Lower lobe of right lung (tissue), 2 donors: ENCODE data around the gene DARS1. TPM values are rescaled to one million over a fixed set of nuclear protein-coding genes. Genes with fewer than 3 reads are reported as not detected.

Experiments
- ATAC-seq, 2 donors: fragments of 200-7000 bp; cut with Tn5 transposase; one replicate each; pipeline ENCODE4 v1.9.1; 2020 to 2022; ENCODE audit warnings: mild to moderate bottlenecking in 2 of 2, moderate library complexity in 2 of 2
- DNase-seq: peaks from one replicate; pipeline ENCODE4 v3.0.0-alpha.2; 2020
- H3K27ac ChIP-seq: fragments of 200-600 bp; one replicate; pipeline ENCODE4 v1.8.0; 2022
- H3K27me3 ChIP-seq: fragments of 200-600 bp; one replicate; pipeline ENCODE4 v1.8.0; 2022; ENCODE audit warnings: low read depth
- H3K36me3 ChIP-seq: fragments of 200-600 bp; one replicate; pipeline ENCODE4 v1.8.0; 2022; ENCODE audit warnings: mild to moderate bottlenecking
- H3K4me1 ChIP-seq: fragments of 200-600 bp; one replicate; pipeline ENCODE4 v1.8.0; 2022
- H3K4me3 ChIP-seq: fragments of 200-600 bp; one replicate; pipeline ENCODE4 v1.8.0; 2022; ENCODE audit warnings: mild to moderate bottlenecking
- H3K9me3 ChIP-seq: fragments of 200-600 bp; one replicate; pipeline ENCODE4 v1.8.0; 2022
- CTCF ChIP-seq: fragments of 200-600 bp; IDR thresholded peaks from one replicate; pipeline ENCODE4 v1.8.0; 2022; ENCODE audit warnings: antibody characterized with exemption, mild to moderate bottlenecking
- intact Hi-C: fragments of 100-400 bp; cut with DNase I; formaldehyde crosslinking; loops from one replicate; pipeline ENCODE4 v1.11.0; 2022
- long read RNA-seq: library from polyadenylated mRNA; unstranded; transcript quantifications from one replicate; pipeline ENCODE4 v2.0.0, GENCODE V29; 2021
- total RNA-seq: library from RNA; stranded (reverse); fragmentation: NEBNext Ultra II Directional; extraction: Animal tissue kit (Norgen Biotek cat#: 25700); gene quantifications from one replicate; pipeline ENCODE4 v1.2.1, GENCODE V29; 2021
- donor health status: DM: no; HTN: yes; CAD: no; lungs with severe emphysema.

DARS1 gene
- 50.0 TPM for total RNA-seq
- long read RNA-seq, transcript DARS-201 (16 exons, 2,361 nt) = major isoform, 109 of 126 reads
- long read RNA-seq, partial matches to known transcripts = 9 of 126 reads
- long read RNA-seq, other reads (novel, unspliced or antisense) = 6 of 126 reads

- H3K27ac ChIP-seq = peak within 1 kb of the TSS; percentile 97
- H3K4me1 ChIP-seq = peaks cover 29% of the 10 kb centered on the region
- intact Hi-C loops = no loop called here
- no peak for TF ChIP-seq CTCF
- ATAC-seq = peak; percentile 97 to 99
- H3K27me3 ChIP-seq = no peaks in the 10 kb centered on the region
- H3K9me3 ChIP-seq = no peaks in the 10 kb centered on the region
- peak within 1 kb of the TSS; percentile 89 for H3K4me3 ChIP-seq
- H3K36me3 ChIP-seq = peaks cover 13% of the 10 kb centered on the region
- DNase-seq = peak; percentile 94
These were observed at the start of gene DARS1 for GRCh38 chr2:135985018-135985825. TSS of gene DARS1 (minus strand) at chr2:135985626. CDS start at chr2:135985468, 158 bp downstream.

- DNase-seq (no peak), ATAC-seq (no peak)
- H3K27me3 ChIP-seq = no peaks in the 10 kb centered on the region
- no peak for TF ChIP-seq CTCF
- H3K4me1 ChIP-seq = no peaks in the 10 kb centered on the region
- no peaks in the 10 kb centered on the region for H3K9me3 ChIP-seq
- intact Hi-C loops = no loop called here
- no peak overlapping the region for H3K4me3 ChIP-seq
- no peaks in the 10 kb centered on the region for H3K36me3 ChIP-seq
- H3K27ac ChIP-seq = no peak overlapping the region
These were observed 49.2 kb upstream of the DARS1 start for GRCh38 chr2:136034629-136035028.

GRCh38 chr2:136032817-136033535 lies 47.5 kb upstream of the DARS1 start:
- H3K27ac ChIP-seq = no peak overlapping the region
- no peaks in the 10 kb centered on the region for H3K27me3 ChIP-seq
- no peaks in the 10 kb centered on the region for H3K9me3 ChIP-seq
- ATAC-seq (no peak), DNase-seq (no peak)
- intact Hi-C loops = no loop called here
- TF ChIP-seq CTCF = no peak
- no peaks in the 10 kb centered on the region for H3K4me1 ChIP-seq
- no peak overlapping the region for H3K4me3 ChIP-seq
- H3K36me3 ChIP-seq = no peaks in the 10 kb centered on the region

GRCh38 chr2:136032192-136032591 lies 46.8 kb upstream of the DARS1 start:
- Histone ChIP-seq H3K4me1 (no peaks in the 10 kb centered on the region), H3K27ac (no peak overlapping the region), H3K4me3 (no peak overlapping the region), H3K9me3 (no peaks in the 10 kb centered on the region), H3K36me3 (no peaks in the 10 kb centered on the region), H3K27me3 (no peaks in the 10 kb centered on the region)
- DNase-seq (no peak), ATAC-seq (no peak)
- intact Hi-C loops = no loop called here
- TF ChIP-seq CTCF = no peak

- no peak overlapping the region for H3K4me3 ChIP-seq
- H3K9me3 ChIP-seq = no peaks in the 10 kb centered on the region
- DNase-seq (no peak), ATAC-seq (no peak)
- intact Hi-C loops = no loop called here
- no peaks in the 10 kb centered on the region for H3K36me3 ChIP-seq
- TF ChIP-seq CTCF = no peak
- H3K4me1 ChIP-seq = no peaks in the 10 kb centered on the region
- no peaks in the 10 kb centered on the region for H3K27me3 ChIP-seq
- no peak overlapping the region for H3K27ac ChIP-seq
These were observed 46.3 kb upstream of the DARS1 start for GRCh38 chr2:136031711-136032110.
